ENCODE data around the gene KLF5.

DNA sequence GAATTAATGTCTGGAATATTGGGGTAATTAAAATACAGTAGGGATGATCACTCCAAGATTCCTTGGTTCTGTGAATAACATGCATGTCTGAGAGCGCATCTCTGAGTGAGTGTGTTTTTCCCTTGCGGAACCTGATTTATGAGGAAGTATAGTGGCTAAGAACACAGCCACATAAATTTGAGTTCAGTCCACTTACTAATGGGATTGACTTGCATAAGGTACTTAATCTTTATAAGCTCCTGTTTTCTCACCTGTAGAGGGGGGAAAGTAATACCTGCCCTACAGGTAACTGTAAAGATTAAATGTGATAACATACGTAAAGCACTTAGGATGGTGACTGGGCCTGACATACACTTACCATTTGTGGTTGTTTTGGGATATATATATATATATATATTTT, 60.8 kb downstream of the KLF5 start:
- TF ChIP-seq SUZ12 (IDR thresholded peaks at IDR 0.05; ENCODE audit: extremely low read depth, insufficient read depth, insufficient read length) (no peak), ZNF274 (IDR thresholded peaks at IDR 0.05; ENCODE audit: low read depth, low read length) (no peak), YY1 (IDR thresholded peaks at IDR 0.05; ENCODE audit: insufficient read depth, insufficient read length) (no peak)
